ENCODE measurements around the gene PLEKHS1.
"Not testable (repeated sequence)": the region's sequence is repeated elsewhere in the genome, so short reads cannot be mapped to it uniquely, and the experiment has no call there.

Gene PLEKHS1

DNA sequence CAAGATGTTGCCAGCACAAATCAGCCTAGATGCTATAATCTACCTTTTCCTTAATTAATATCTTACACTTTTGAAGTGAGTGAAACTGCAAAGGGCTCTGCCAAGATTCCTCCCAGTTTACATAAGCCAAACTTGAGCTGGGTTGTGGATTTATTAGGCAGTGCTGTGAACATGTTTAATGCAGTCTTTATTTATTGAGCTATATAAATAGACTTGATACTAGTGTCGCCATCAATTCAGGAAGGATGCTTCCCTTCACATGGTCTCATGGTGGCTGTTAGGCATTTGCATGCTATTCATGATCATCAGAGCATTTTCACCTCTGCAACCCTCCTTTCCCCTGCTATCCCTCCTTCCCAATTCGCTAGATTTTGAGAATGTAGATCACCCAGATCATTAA, 40.2 kb downstream of the PLEKHS1 start:
- DNase-seq (ENCODE audit: low read depth) = no peak

DNA sequence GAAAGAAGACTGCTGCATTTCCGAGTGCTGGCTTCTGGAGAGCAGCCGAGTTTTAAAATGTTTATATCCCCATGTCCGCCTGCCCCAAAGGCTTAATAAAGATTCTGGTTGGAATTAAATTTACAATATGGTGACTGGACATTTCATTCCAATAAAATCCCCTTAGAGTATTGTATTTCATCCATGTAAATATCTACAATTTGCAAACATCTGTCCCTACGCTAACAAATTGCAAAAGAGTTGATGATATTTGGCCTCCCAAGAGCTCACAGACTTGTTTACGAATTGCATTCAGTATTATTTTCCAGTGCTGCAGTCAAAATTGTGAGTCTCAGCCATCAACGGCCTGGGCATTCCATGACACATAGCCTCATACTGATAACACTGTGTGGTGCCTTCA, 50.1 kb downstream of the PLEKHS1 start:
- DNase-seq (ENCODE audit: low read depth) = no peak

GRCh38 chr10:113802997-113803396, 51.5 kb downstream of the PLEKHS1 start:
- no peak for DNase-seq (ENCODE audit: low read depth)

- DNase-seq (ENCODE audit: low read depth) = no peak
These were observed 55.0 kb downstream of the PLEKHS1 start for GRCh38 chr10:113806503-113806902.

DNA sequence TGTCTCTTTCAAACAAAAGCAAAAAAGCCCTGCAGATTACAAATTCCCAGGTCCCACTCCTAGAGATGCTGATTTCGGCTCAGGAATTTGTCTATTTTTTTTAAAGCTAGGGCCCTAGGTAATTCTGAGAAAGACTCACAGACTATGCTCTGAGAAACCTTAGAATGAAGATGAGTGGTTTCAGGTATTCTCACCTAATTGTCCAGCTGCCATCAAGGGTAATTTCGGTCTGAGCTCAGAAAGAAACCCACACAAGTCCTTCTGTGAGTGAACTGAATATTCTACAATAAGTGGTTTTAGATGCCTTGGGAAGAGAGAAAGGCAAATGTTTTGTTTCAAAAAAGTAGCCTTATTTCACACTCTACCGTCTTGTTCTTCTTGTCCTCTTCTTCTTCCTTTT, 56.7 kb downstream of the PLEKHS1 start:
- no peak for DNase-seq (ENCODE audit: low read depth)

DNA sequence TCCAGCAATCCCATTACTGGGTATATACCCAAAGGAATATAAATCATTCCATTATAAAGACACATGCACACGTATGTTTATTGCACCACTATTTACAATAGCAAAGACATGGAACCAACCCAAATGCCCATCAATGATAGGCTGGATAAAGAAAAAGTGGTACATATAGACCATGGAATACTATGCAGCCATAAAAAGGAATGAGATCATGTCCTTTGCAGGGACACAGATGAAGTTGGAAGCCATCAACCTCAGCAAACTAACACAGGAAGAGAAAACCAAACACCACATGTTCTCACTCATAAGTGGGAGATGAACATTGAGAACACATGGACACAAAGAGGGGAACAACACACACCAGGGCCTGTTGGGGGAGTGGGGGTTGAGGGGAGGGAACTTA, 63.2 kb downstream of the PLEKHS1 start:
- not testable (repeated sequence) for DNase-seq (ENCODE audit: low read depth)

DNA sequence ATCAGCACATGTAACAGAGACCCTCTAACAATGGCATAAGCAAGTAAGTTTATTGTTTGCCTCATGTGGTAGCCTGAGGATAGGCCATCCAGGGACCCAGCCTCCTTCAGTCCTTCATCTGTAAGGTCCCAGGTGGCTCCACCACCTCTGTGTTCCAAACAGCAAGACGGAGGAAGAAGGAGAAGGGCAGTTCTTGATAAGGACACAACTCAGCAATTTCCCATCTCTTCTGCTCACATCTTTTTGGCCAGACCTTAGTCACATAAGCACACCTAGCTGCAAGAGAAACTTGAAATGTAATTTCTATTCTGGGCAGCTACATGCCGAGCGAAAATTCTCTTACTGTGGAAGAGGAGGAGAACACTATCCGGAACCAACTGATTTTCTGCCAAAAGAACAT, 68.5 kb downstream of the PLEKHS1 start:
- DNase-seq (ENCODE audit: low read depth) = no peak

GRCh38 chr10:113820507-113820906, 69.0 kb downstream of the PLEKHS1 start:
- no peak for DNase-seq (ENCODE audit: low read depth)

DNA sequence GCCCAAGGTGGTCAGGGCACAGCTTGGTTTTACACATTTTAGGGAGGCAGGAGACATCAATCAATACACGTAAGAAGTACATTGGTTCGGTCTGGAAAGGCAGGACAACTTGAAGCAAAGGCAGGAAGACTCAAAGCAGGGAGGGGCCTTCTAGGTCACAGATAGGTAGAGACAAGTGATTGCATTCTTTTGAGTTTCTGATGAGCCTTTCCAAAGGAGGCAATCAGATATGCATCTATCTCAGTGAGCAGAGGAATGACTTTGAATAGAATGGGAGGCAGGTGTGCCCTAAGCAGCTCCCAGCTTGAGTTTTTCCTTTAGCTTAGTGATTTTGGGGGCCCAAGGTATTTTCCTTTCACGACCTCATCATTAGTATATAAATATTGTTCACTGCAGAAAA, 69.8 kb downstream of the PLEKHS1 start:
- DNase-seq (ENCODE audit: low read depth) = not testable (repeated sequence)

GRCh38 chr10:113822174-113822573, 70.7 kb downstream of the PLEKHS1 start:
- DNase-seq (ENCODE audit: low read depth) = no peak

- no peak for DNase-seq (ENCODE audit: low read depth)
These were observed 71.9 kb downstream of the PLEKHS1 start for GRCh38 chr10:113823389-113823788.

DNA sequence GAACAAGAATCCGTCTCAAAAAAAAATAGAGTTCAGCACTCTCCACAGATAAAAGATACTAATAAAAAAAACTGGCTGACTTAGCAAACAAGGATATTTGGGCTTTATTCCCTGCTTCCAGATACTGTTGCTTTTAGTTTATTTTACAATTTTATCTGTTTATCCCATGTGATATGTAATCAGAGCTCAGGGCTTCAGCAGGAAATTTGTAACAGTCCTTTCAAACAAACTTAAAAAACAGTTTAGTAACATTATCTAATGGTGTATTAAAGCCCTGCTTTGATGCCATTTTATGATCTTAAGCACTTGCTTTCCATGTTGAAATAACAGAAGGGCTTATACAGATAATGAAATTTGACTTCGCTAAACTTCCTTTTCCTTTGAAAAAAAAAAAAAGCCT, 74.3 kb downstream of the PLEKHS1 start:
- no peak for DNase-seq (ENCODE audit: low read depth)

- not testable (repeated sequence) for DNase-seq (ENCODE audit: low read depth)
These were observed 77.1 kb downstream of the PLEKHS1 start for GRCh38 chr10:113828567-113828966.

Data from HS-27A (cell line).